ENCODE measurements around the gene HESX1.

DNA sequence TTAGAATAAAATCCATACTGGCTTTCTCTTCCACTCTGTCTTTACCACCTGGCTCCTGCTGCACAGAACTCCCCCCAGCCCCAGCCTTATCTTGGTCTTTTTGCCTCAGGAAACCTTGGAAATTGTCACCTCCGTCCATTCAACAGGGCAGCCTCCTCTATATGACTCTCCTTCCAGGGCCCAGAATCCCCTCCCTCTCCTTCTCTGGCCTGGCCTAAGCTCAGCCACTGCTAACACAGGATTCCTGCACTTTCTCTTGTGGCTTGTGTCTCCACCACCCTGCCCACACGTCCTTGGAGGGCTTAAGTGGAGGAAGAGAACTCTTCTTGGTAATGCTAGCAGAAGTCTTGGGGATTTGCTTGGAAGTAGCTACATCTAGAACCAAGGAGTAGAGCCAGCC is 33.1 kb downstream of the HESX1 start:
- TF ChIP-seq, protein P1, sequence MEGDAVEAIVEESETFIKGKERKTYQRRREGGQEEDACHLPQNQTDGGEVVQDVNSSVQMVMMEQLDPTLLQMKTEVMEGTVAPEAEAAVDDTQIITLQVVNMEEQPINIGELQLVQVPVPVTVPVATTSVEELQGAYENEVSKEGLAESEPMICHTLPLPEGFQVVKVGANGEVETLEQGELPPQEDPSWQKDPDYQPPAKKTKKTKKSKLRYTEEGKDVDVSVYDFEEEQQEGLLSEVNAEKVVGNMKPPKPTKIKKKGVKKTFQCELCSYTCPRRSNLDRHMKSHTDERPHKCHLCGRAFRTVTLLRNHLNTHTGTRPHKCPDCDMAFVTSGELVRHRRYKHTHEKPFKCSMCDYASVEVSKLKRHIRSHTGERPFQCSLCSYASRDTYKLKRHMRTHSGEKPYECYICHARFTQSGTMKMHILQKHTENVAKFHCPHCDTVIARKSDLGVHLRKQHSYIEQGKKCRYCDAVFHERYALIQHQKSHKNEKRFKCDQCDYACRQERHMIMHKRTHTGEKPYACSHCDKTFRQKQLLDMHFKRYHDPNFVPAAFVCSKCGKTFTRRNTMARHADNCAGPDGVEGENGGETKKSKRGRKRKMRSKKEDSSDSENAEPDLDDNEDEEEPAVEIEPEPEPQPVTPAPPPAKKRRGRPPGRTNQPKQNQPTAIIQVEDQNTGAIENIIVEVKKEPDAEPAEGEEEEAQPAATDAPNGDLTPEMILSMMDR (IDR thresholded peaks at IDR 0.05) = no peak
- TF ChIP-seq EZH2 (IDR thresholded peaks at IDR 0.05) = no peak
